HepG2 (cell line): Measurements from ENCODE around the gene COPE. TPM values are rescaled to one million over a fixed set of nuclear protein-coding genes. Genes with fewer than 3 reads are reported as not detected.
"Not testable (repeated sequence)": the region's sequence is repeated elsewhere in the genome, so short reads cannot be mapped to it uniquely, and the experiment has no call there.

Experiments used
- ATAC-seq: fragments of 200-7000 bp; cut with Tn5 transposase; 3 replicates; pipeline ENCODE4 v1.9.1; 2020; ENCODE audit warnings: mild to moderate bottlenecking, moderate library complexity
- BruUV-seq: library from RNA; stranded (reverse); fragments of 400-500 nt; replicated peaks from 2 replicates; lab custom pipeline; 2021; lab: Mats Ljungman, UMichigan
- CTCF ChIA-PET: fragments of 300-600 bp; formaldehyde crosslinking; extraction: SDS; loops from one replicate; lab custom pipeline; 2021; ENCODE audit warnings: low total read pairs, inconsistent platforms, low intra/inter-chr PET ratio; lab: Yijun Ruan, JAX
- POLR2A ChIA-PET: fragments of 350-600 bp; sonication (Branson Sonifier 250); formaldehyde crosslinking; loops from one replicate; lab custom pipeline; 2020; ENCODE audit warnings: antibody characterized with exemption, inconsistent platforms; lab: Yijun Ruan, JAX
- DNase-seq: peaks from one replicate; pipeline ENCODE4 v3.0.0-alpha.2; 2015; ENCODE audit warnings: low spot score
- FAIRE-seq: peaks from 3 replicates; lab custom pipeline; 2011; peaks lifted over from hg19 to GRCh38; lab: Jason Lieb, UNC
- H2AFZ ChIP-seq: one replicate; pipeline ENCODE4 v1.6.1; 2011; ENCODE audit warnings: low read length, inconsistent platforms
- H3K27ac ChIP-seq: fragments of 300-600 bp; 3 replicates; pipeline ENCODE4 v1.8.0; 2011; ENCODE audit warnings: mixed run types, mild to moderate bottlenecking, mixed read lengths, low read length, inconsistent platforms; ENCODE audit not compliant: insufficient read depth; ENCODE audit errors: extremely low read length
- H3K27me3 ChIP-seq, 2 experiments: fragments of 200-600 bp in 1 of 2; 2 replicates in 1 of 2; 3 replicates in 1 of 2; pipeline versions ENCODE4 v1.6.0 to v1.8.0; 2011; ENCODE audit warnings: low read length in 2 of 2, mild to moderate bottlenecking in 2 of 2, moderate library complexity in 2 of 2, inconsistent platforms in 1 of 2; ENCODE audit not compliant: insufficient read depth in 2 of 2, control insufficient read depth in 1 of 2
- H3K36me3 ChIP-seq, 2 experiments: fragments of 200-600 bp in 1 of 2; replicated peaks in 1 of 2; 2 replicates in 1 of 2; 3 replicates in 1 of 2; pipeline versions ENCODE4 v1.5.1 to v1.8.0; 2011; ENCODE audit warnings: low read length in 2 of 2, inconsistent platforms in 1 of 2; ENCODE audit not compliant: insufficient read depth in 2 of 2, control insufficient read depth in 1 of 2
- H3K4me1 ChIP-seq: 2 replicates; pipeline ENCODE4 v1.5.1; 2012; ENCODE audit warnings: low read length, inconsistent platforms; ENCODE audit not compliant: insufficient read depth
- H3K4me2 ChIP-seq: 2 replicates; pipeline ENCODE4 v1.6.0; 2011; ENCODE audit warnings: low read depth, low read length, inconsistent platforms
- H3K4me3 ChIP-seq, 3 experiments: fragments of 200-600 bp in 1 of 3; sonication (generic), shearing (Covaris generic) in 1 of 3; replicated peaks in 1 of 3; 2 replicates each; pipeline ENCODE4 v1.5.1; 2011 to 2016; ENCODE audit warnings: low read length in 3 of 3, inconsistent platforms in 2 of 3, low read depth in 2 of 3, mild to moderate bottlenecking in 2 of 3, control low read depth in 1 of 3, mixed read lengths in 1 of 3; ENCODE audit not compliant: insufficient read depth in 1 of 3
- H3K79me2 ChIP-seq: one replicate; pipeline ENCODE4 v1.6.1; 2011; ENCODE audit warnings: low read length, inconsistent platforms; ENCODE audit not compliant: insufficient read depth
- H3K9ac ChIP-seq: 2 replicates; pipeline ENCODE4 v1.6.0; 2011; ENCODE audit warnings: mild to moderate bottlenecking, low read depth, low read length, inconsistent platforms; ENCODE audit not compliant: insufficient read depth
- H3K9me3 ChIP-seq: 2 replicates; pipeline ENCODE4 v1.5.1; 2012; ENCODE audit warnings: mild to moderate bottlenecking, low read length
- H4K20me1 ChIP-seq: 2 replicates; pipeline ENCODE4 v1.6.0; 2011; ENCODE audit warnings: inconsistent platforms, mild to moderate bottlenecking, low read length, moderate library complexity; ENCODE audit not compliant: insufficient read depth
- ETV5 ChIP-seq: IDR thresholded peaks from 2 replicates; pipeline ENCODE4 v1.6.1; 2018; ENCODE audit warnings: missing biosample characterization, missing genetic modification reagents, inconsistent platforms, borderline replicate concordance
- FOXP4 ChIP-seq: sonication (generic); formaldehyde crosslinking; IDR thresholded peaks from 2 replicates; pipeline ENCODE4 v1.4.0; 2020; ENCODE audit warnings: missing genetic modification reagents
- GATAD2A ChIP-seq: IDR thresholded peaks from 2 replicates; pipeline ENCODE4 v1.6.1; 2016
- MYC ChIP-seq: sonication (generic); formaldehyde crosslinking; IDR thresholded peaks from 2 replicates; pipeline ENCODE4 v1.9.0; 2021; ENCODE audit warnings: missing genetic modification reagents, borderline replicate concordance
- NONO ChIP-seq, 2 experiments: fragments of 450-650 bp in 1 of 2; sonication (generic) in 1 of 2; formaldehyde crosslinking in 1 of 2; IDR thresholded peaks in 1 of 2; conservative IDR thresholded peaks in 1 of 2; 2 replicates each; pipeline versions ENCODE4 v1.6.1 to v1.8.0; 2017 to 2022; ENCODE audit warnings: mild to moderate bottlenecking in 1 of 2, missing genetic modification reagents in 1 of 2, moderate library complexity in 1 of 2
- NR2C2 ChIP-seq: sonication (generic); formaldehyde crosslinking; IDR thresholded peaks from 2 replicates; pipeline ENCODE4 v1.4.0; 2020; ENCODE audit warnings: missing genetic modification reagents, mild to moderate bottlenecking, moderate library complexity, borderline replicate concordance
- PAXIP1 ChIP-seq: sonication (generic); formaldehyde crosslinking; conservative IDR thresholded peaks from 2 replicates; pipeline ENCODE4 v1.4.0; 2020; ENCODE audit warnings: mild to moderate bottlenecking, missing genetic modification reagents, moderate library complexity
- RARA ChIP-seq: IDR thresholded peaks from 2 replicates; pipeline ENCODE4 v1.6.1; 2016; ENCODE audit warnings: missing genetic modification reagents, missing compliant biosample characterization
- SOX13 ChIP-seq, 3 experiments: fragments of 450-650 bp in 1 of 3; sonication (generic) in 1 of 3; formaldehyde crosslinking in 1 of 3; IDR thresholded peaks in 2 of 3; conservative IDR thresholded peaks in 1 of 3; 2 replicates each; pipeline versions ENCODE4 v1.5.0 to v1.6.1; 2016 to 2020; ENCODE audit warnings: antibody characterized with exemption in 1 of 3, mild to moderate bottlenecking in 1 of 3, missing compliant biosample characterization in 1 of 3, missing genetic modification reagents in 1 of 3, moderate library complexity in 1 of 3
- SOX5 ChIP-seq: IDR thresholded peaks from 2 replicates; pipeline ENCODE4 v1.6.1; 2016; ENCODE audit warnings: borderline replicate concordance
- ZNF687 ChIP-seq: sonication (generic); formaldehyde crosslinking; IDR thresholded peaks from 2 replicates; pipeline ENCODE4 v1.5.1; 2020; ENCODE audit warnings: mild to moderate bottlenecking, missing genetic modification reagents, moderate library complexity
- ZNF792 ChIP-seq: IDR thresholded peaks from 2 replicates; pipeline ENCODE4 v1.6.1; 2016
- WGBS: methylation state at CpG from one replicate; pipeline ENCODE4 v1.1.6; 2017; ENCODE audit warnings: low lambda C conversion rate; 5-methylcytosine and 5-hydroxymethylcytosine counted together
- in situ Hi-C: cut with HindIII; loops from 2 replicates; pipeline ENCODE4 v1.10.0; 2017; ENCODE audit warnings: low pct_unique_long_range_greater_than_20kb; ENCODE audit not compliant: extremely low pct_ligation_motif_present
- intact Hi-C: fragments of 100-400 bp; cut with micrococcal nuclease; formaldehyde crosslinking; loops from one replicate; pipeline ENCODE4 v1.10.0; 2022; ENCODE audit not compliant: unreplicated experiment
- polyA plus RNA-seq, 8 experiments: library from polyadenylated mRNA; depleted of rRNA in 3 of 8; stranded (reverse) in 7 of 8; unstranded in 1 of 8; fragments of >200 nt; fragmentation: Illumina TruSeq in 4 of 8; extraction: Trizol in 4 of 8; gene quantifications; 2 replicates each; pipeline versions ENCODE4 v1.2.1 to v1.2.3, GENCODE V29; 2011 to 2016; ENCODE audit warnings: low read depth in 4 of 8, missing spikeins in 1 of 8, mixed read lengths in 1 of 8; ENCODE audit not compliant: insufficient read depth in 1 of 8
- total RNA-seq, 5 experiments: library from RNA; depleted of rRNA; stranded (reverse); fragments of >200 nt; fragmentation: Illumina TruSeq; extraction: Trizol; gene quantifications; 2 replicates each; pipeline ENCODE4 v1.2.3, GENCODE V29; 2016; ENCODE audit warnings: low read depth in 1 of 5

The COPE gene
- total and polyA plus RNA-seq, 2 of the 13 experiments (the other 11 are each of a cell fraction or from before 2014, with no cell fraction given), result 189 to 205 TPM

- intact Hi-C loops; H3K36me3 ChIP-seq; BruUV-seq; H2AFZ ChIP-seq; H3K27me3 ChIP-seq; H4K20me1 ChIP-seq; H3K9me3 ChIP-seq; H3K27ac ChIP-seq; CTCF ChIA-PET; FAIRE-seq; H3K79me2 ChIP-seq; H3K9ac ChIP-seq; DNase-seq; in situ Hi-C loops; TF ChIP-seq SOX13, NONO (IDR thresholded peaks at IDR 0.05): not testable (repeated sequence)
- Histone ChIP-seq H3K4me3 (peak overlapping the region in 1 of 3 experiments; percentile 28; a peak in 1 of 6 replicates), H3K4me1 (peaks cover 35% of the 10 kb centered on the region), H3K4me2 (peak overlapping the region; percentile 68)
- POLR2A ChIA-PET, result interaction anchor here (0.9 kb wide), 1 partner anchor 19 kb away, joined by 3 read pairs; no protein-coding TSS in a partner anchor
- ATAC-seq, result peak; percentile 29
- 9% methylated on average over 17 of the region's 17 CpGs for WGBS
- TF ChIP-seq PAXIP1 (CRISPR knock-in tag) (peak; percentile 66; the same call in 1 of the 2 replicates), RARA (peak; percentile 81), MYC (peak; percentile 22; the same call in 1 of the 2 replicates), GATAD2A (CRISPR knock-in tag) (peak; percentile 39; the same call in 1 of the 2 replicates), NR2C2 (CRISPR knock-in tag) (0 out of 2 replicates have a peak, but pooled peaks have one; percentile 42), ZNF687 (peak; percentile 42), SOX13 (CRISPR knock-in tag; conservative IDR thresholded peaks at IDR 0.05 in 1 of 2, IDR thresholded peaks at IDR 0.05 in 1 of 2) (peak in 1 of 2 experiments; percentile 49; a peak in 1 of 4 replicates), FOXP4 (CRISPR knock-in tag) (0 out of 2 replicates have a peak, but pooled peaks have one; percentile 13), ZNF792 (CRISPR knock-in tag) (0 out of 2 replicates have a peak, but pooled peaks have one; percentile 49), NONO (CRISPR knock-in tag; conservative IDR thresholded peaks at IDR 0.05) (0 out of 2 replicates have a peak, but pooled peaks have one; percentile 20), ETV5 (CRISPR knock-in tag) (peak; percentile 79; the same call in 1 of the 2 replicates), SOX5 (CRISPR knock-in tag) (peak; percentile 39; the same call in 1 of the 2 replicates)
Observed at GRCh38 chr19:18952364-18953003, 33.3 kb upstream of the COPE start.
